HUES64 (cell line): Measurements from ENCODE around the gene PRDM8.
A peak's percentile ranks its signal among the peaks of the same experiment; 100 is the strongest.
"Not testable (repeated sequence)": the region's sequence is repeated elsewhere in the genome, so short reads cannot be mapped to it uniquely, and the experiment has no call there.

Experiments
- H3K27ac ChIP-seq: 2 replicates; pipeline ENCODE4 v1.7.0; 2013; ENCODE audit warnings: low read depth, low read length, inconsistent platforms
- H3K27me3 ChIP-seq: 2 replicates; pipeline ENCODE4 v1.6.1; 2013; ENCODE audit warnings: mild to moderate bottlenecking, low read length; ENCODE audit not compliant: insufficient read depth
- H3K36me3 ChIP-seq: 2 replicates; pipeline ENCODE4 v1.6.1; 2013; ENCODE audit warnings: mild to moderate bottlenecking, low read length; ENCODE audit not compliant: insufficient read depth
- H3K4me1 ChIP-seq: 2 replicates; pipeline ENCODE4 v1.6.1; 2013; ENCODE audit warnings: mild to moderate bottlenecking, low read length, moderate library complexity; ENCODE audit not compliant: insufficient read depth
- H3K4me3 ChIP-seq: 2 replicates; pipeline ENCODE4 v1.5.1; 2013; ENCODE audit warnings: mild to moderate bottlenecking, low read length, moderate library complexity
- H3K9ac ChIP-seq: 2 replicates; pipeline ENCODE4 v1.6.1; 2013; ENCODE audit warnings: mild to moderate bottlenecking, low read depth, low read length
- H3K9me3 ChIP-seq: 2 replicates; pipeline ENCODE4 v1.6.1; 2013; ENCODE audit warnings: low read depth, low read length; ENCODE audit not compliant: insufficient read depth
- WGBS: fragments of 150-250, 120-280 bp; methylation state at CpG from one replicate; pipeline ENCODE4 v1.1.7; 2013; ENCODE audit warnings: missing lambda C conversion rate; 5-methylcytosine and 5-hydroxymethylcytosine counted together

Gene PRDM8

GRCh38 chr4:80171251-80171650 lies 26.1 kb upstream of the PRDM8 start:
- WGBS = 79% methylated on average over 1 of the region's 1 CpG
- no peaks in the 10 kb centered on the region for H3K27me3 ChIP-seq
- H3K4me1 ChIP-seq = peaks cover 10% of the 10 kb centered on the region; the same call in 1 of the 2 replicates
- no peaks in the 10 kb centered on the region for H3K36me3 ChIP-seq
- H3K4me3 ChIP-seq = no peak overlapping the region
- no peaks in the 10 kb centered on the region for H3K9me3 ChIP-seq
- H3K9ac ChIP-seq = no peak overlapping the region
- no peak overlapping the region for H3K27ac ChIP-seq

GRCh38 chr4:80171656-80172055 lies 25.6 kb upstream of the PRDM8 start:
- no peaks in the 10 kb centered on the region for H3K36me3 ChIP-seq
- WGBS = 91% methylated on average over 3 of the region's 3 CpGs
- no peak overlapping the region for H3K4me3 ChIP-seq
- peaks cover 10% of the 10 kb centered on the region; the same call in 1 of the 2 replicates for H3K4me1 ChIP-seq
- no peak overlapping the region for H3K27ac ChIP-seq
- H3K27me3 ChIP-seq = no peaks in the 10 kb centered on the region
- H3K9ac ChIP-seq = no peak overlapping the region
- H3K9me3 ChIP-seq = no peaks in the 10 kb centered on the region

GRCh38 chr4:80172203-80172602 lies 25.1 kb upstream of the PRDM8 start:
- H3K4me3 ChIP-seq = no peak overlapping the region
- peaks cover 10% of the 10 kb centered on the region; the same call in 1 of the 2 replicates for H3K4me1 ChIP-seq
- H3K36me3 ChIP-seq = no peaks in the 10 kb centered on the region
- H3K27me3 ChIP-seq = no peaks in the 10 kb centered on the region
- 100% methylated on average over 2 of the region's 2 CpGs for WGBS
- no peak overlapping the region for H3K27ac ChIP-seq
- H3K9ac ChIP-seq = no peak overlapping the region
- no peaks in the 10 kb centered on the region for H3K9me3 ChIP-seq

GRCh38 chr4:80173401-80173800 lies 23.9 kb upstream of the PRDM8 start:
- peaks cover 10% of the 10 kb centered on the region; the same call in 1 of the 2 replicates for H3K4me1 ChIP-seq
- no peak overlapping the region for H3K4me3 ChIP-seq
- H3K36me3 ChIP-seq = no peaks in the 10 kb centered on the region
- H3K27ac ChIP-seq = no peak overlapping the region
- no peaks in the 10 kb centered on the region for H3K27me3 ChIP-seq
- H3K9me3 ChIP-seq = no peaks in the 10 kb centered on the region
- H3K9ac ChIP-seq = no peak overlapping the region

- peaks cover 10% of the 10 kb centered on the region; the same call in 1 of the 2 replicates for H3K4me1 ChIP-seq
- no peaks in the 10 kb centered on the region for H3K9me3 ChIP-seq
- no peaks in the 10 kb centered on the region for H3K27me3 ChIP-seq
- H3K9ac ChIP-seq = no peak overlapping the region
- WGBS = 57% methylated on average over 2 of the region's 2 CpGs
- no peak overlapping the region for H3K27ac ChIP-seq
- no peaks in the 10 kb centered on the region for H3K36me3 ChIP-seq
- no peak overlapping the region for H3K4me3 ChIP-seq
Observed at GRCh38 chr4:80173841-80174240, 23.5 kb upstream of the PRDM8 start.

- not testable (repeated sequence) for H3K4me3 ChIP-seq, H3K36me3 ChIP-seq, H3K9ac ChIP-seq, H3K27ac ChIP-seq, H3K4me1 ChIP-seq, H3K9me3 ChIP-seq
- H3K27me3 ChIP-seq = peaks cover 33% of the 10 kb centered on the region
Observed at GRCh38 chr4:80177793-80178192, 19.5 kb upstream of the PRDM8 start.

- WGBS = 90% methylated on average over 4 of the region's 4 CpGs
- no peak overlapping the region for H3K27ac ChIP-seq
Observed at GRCh38 chr4:80178964-80179363, 18.3 kb upstream of the PRDM8 start.

GRCh38 chr4:80179637-80180161 lies 17.6 kb upstream of the PRDM8 start:
- H3K9me3 ChIP-seq = no peaks in the 10 kb centered on the region
- WGBS = 79% methylated on average over 3 of the region's 3 CpGs
- H3K27me3 ChIP-seq = peaks cover 51% of the 10 kb centered on the region
- no peaks in the 10 kb centered on the region for H3K36me3 ChIP-seq
- no peaks in the 10 kb centered on the region for H3K4me1 ChIP-seq
- H3K9ac ChIP-seq = no peak overlapping the region
- H3K27ac ChIP-seq = no peak overlapping the region
- H3K4me3 ChIP-seq = no peak overlapping the region

More at GRCh38 chr4:80178964-80179363, 18.3 kb upstream of the PRDM8 start:
- Histone ChIP-seq H3K9me3 (no peaks in the 10 kb centered on the region), H3K4me3 (no peak overlapping the region), H3K4me1 (0 out of 2 replicates have a peak, but pooled peaks cover under 1% of the 10 kb centered on the region), H3K9ac (no peak overlapping the region), H3K27me3 (peaks cover 45% of the 10 kb centered on the region), H3K36me3 (no peaks in the 10 kb centered on the region)

GRCh38 chr4:80180743-80181142 lies 16.6 kb upstream of the PRDM8 start:
- Histone ChIP-seq H3K4me1 (peaks cover 6% of the 10 kb centered on the region; the same call in 1 of the 2 replicates), H3K27ac (no peak overlapping the region), H3K9ac (no peak overlapping the region), H3K27me3 (peaks cover 62% of the 10 kb centered on the region), H3K36me3 (no peaks in the 10 kb centered on the region), H3K9me3 (no peaks in the 10 kb centered on the region), H3K4me3 (no peak overlapping the region)
- WGBS = 85% methylated on average over 2 of the region's 3 CpGs

GRCh38 chr4:80182237-80182866 lies 15.0 kb upstream of the PRDM8 start:
- H3K27me3 ChIP-seq = peaks cover 78% of the 10 kb centered on the region
- H3K9me3 ChIP-seq = no peaks in the 10 kb centered on the region

GRCh38 chr4:80183250-80184052 lies 13.9 kb upstream of the PRDM8 start:
- Histone ChIP-seq H3K27me3 (peaks cover 89% of the 10 kb centered on the region), H3K36me3 (no peaks in the 10 kb centered on the region), H3K27ac (no peak overlapping the region), H3K4me3 (peak overlapping the region; percentile 71), H3K9ac (no peak overlapping the region), H3K4me1 (peaks cover 6% of the 10 kb centered on the region; the same call in 1 of the 2 replicates), H3K9me3 (no peaks in the 10 kb centered on the region)
- 1% methylated on average over 54 of the region's 54 CpGs for WGBS

More at GRCh38 chr4:80182237-80182866, 15.0 kb upstream of the PRDM8 start:
- 44% methylated on average over 9 of the region's 10 CpGs for WGBS
- H3K4me1 ChIP-seq = peaks cover 6% of the 10 kb centered on the region; the same call in 1 of the 2 replicates
- no peak overlapping the region for H3K9ac ChIP-seq
- no peak overlapping the region for H3K4me3 ChIP-seq
- H3K27ac ChIP-seq = no peak overlapping the region
- no peaks in the 10 kb centered on the region for H3K36me3 ChIP-seq
